Peyer's patch (tissue), 4 donors: ENCODE measurements around the gene PDK3. TPM values are rescaled to one million over a fixed set of nuclear protein-coding genes. Genes with fewer than 3 reads are reported as not detected.

ENCODE experiments used
- DNase-seq, 3 donors: peaks; one replicate each; pipeline ENCODE4 v3.0.0-alpha.2; 2017 to 2019
- H3K27ac ChIP-seq, 4 donors: fragments of 200-600 bp; sonication (generic); one replicate each; pipeline ENCODE4 v1.5.1; 2016 to 2019
- H3K27me3 ChIP-seq, 2 donors: fragments of 200-600 bp; sonication (generic); one replicate each; pipeline ENCODE4 v1.5.1; 2019
- H3K36me3 ChIP-seq, 3 donors: fragments of 200-600 bp; sonication (generic); one replicate each; pipeline ENCODE4 v1.5.1; 2016 to 2019
- H3K4me1 ChIP-seq, 4 donors: fragments of 200-600 bp; sonication (generic); one replicate each; pipeline ENCODE4 v1.5.1; 2016 to 2019
- H3K4me3 ChIP-seq, 4 donors: fragments of 200-600 bp; sonication (generic); 1 replicate in 3 of 4; 2 replicates in 1 of 4; pipeline ENCODE4 v1.5.1; 2016 to 2019; ENCODE audit warnings: mild to moderate bottlenecking in 1 of 4
- H3K9me3 ChIP-seq, 4 donors: fragments of 200-600 bp; sonication (generic); one replicate each; pipeline ENCODE4 v1.5.1; 2016 to 2019; ENCODE audit warnings: mild to moderate bottlenecking in 1 of 4
- POLR2A ChIP-seq, 2 donors: fragments of 450-650 bp; IDR thresholded peaks; one replicate each; pipeline ENCODE4 v1.5.1; 2017; ENCODE audit warnings: antibody characterized with exemption in 2 of 2, mild to moderate bottlenecking in 2 of 2, moderate library complexity in 2 of 2
- total RNA-seq, 4 donors: library from RNA; depleted of rRNA; stranded (reverse); fragments of >200 nt; gene quantifications; one replicate each; pipeline ENCODE4 v1.1.0, GENCODE V29; 2016
- TF ChIP-seq, protein P1 (sequence below), 6 experiments: fragments of 450-650 bp in 4 of 6; fragments of 200-600 bp in 2 of 6; sonication (generic) in 1 of 6; IDR thresholded peaks; one replicate each; pipeline ENCODE4 v1.5.1; 2017 to 2019; ENCODE audit warnings: antibody characterized with exemption in 6 of 6, mild to moderate bottlenecking in 3 of 6, moderate library complexity in 1 of 6

Gene PDK3
- total RNA-seq, 4 donors from 2014 or later: 26.4 to 56.0 (median 32.5) TPM

DNA sequence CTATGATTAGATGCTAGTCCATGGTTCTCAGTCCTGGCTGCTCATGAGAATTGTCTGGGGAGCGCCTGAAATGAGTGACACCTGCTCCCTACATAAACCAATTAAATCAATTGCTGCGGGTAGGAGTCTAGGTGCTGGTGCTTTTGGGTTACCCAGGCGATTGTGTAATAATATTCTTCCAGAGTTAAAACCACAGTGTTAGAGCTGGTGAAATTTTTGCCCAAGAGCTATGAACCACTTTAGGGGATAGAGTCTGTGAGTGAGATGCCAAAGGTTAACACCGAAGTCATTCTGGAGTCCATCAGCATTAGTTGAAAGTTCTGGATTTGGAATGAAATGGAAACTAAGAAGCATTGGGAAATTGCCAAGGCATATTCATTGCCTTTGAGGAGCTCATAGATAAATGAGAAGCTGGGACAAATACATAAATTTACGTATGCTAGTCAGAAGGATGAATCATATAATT lies 15.3 kb downstream of the PDK3 start:
- no peak for TF ChIP-seq POLR2A (IDR thresholded peaks at IDR 0.05)
- TF ChIP-seq, protein P1, sequence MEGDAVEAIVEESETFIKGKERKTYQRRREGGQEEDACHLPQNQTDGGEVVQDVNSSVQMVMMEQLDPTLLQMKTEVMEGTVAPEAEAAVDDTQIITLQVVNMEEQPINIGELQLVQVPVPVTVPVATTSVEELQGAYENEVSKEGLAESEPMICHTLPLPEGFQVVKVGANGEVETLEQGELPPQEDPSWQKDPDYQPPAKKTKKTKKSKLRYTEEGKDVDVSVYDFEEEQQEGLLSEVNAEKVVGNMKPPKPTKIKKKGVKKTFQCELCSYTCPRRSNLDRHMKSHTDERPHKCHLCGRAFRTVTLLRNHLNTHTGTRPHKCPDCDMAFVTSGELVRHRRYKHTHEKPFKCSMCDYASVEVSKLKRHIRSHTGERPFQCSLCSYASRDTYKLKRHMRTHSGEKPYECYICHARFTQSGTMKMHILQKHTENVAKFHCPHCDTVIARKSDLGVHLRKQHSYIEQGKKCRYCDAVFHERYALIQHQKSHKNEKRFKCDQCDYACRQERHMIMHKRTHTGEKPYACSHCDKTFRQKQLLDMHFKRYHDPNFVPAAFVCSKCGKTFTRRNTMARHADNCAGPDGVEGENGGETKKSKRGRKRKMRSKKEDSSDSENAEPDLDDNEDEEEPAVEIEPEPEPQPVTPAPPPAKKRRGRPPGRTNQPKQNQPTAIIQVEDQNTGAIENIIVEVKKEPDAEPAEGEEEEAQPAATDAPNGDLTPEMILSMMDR (IDR thresholded peaks at IDR 0.05): no peak
- no peaks in the 10 kb centered on the region for H3K9me3 ChIP-seq
- H3K36me3 ChIP-seq: no peaks in the 10 kb centered on the region
- peak overlapping the region in 2 of 4 donors; percentile 14 to 22 for H3K4me3 ChIP-seq
- no peaks in the 10 kb centered on the region for H3K27me3 ChIP-seq
- H3K27ac ChIP-seq: peak overlapping the region; percentile 75 to 91 (median 80)
- no peak for DNase-seq
- H3K4me1 ChIP-seq: peaks cover 0 to 5% (median 0%) of the 10 kb centered on the region in 4 donors

- Histone ChIP-seq H3K4me1 (no peaks in the 10 kb centered on the region), H3K9me3 (no peaks in the 10 kb centered on the region), H3K27me3 (no peaks in the 10 kb centered on the region), H3K4me3 (no peak overlapping the region), H3K36me3 (no peaks in the 10 kb centered on the region), H3K27ac (no peak overlapping the region)
- TF ChIP-seq POLR2A (IDR thresholded peaks at IDR 0.05): no peak
- TF ChIP-seq, protein P1 (IDR thresholded peaks at IDR 0.05): no peak
- DNase-seq: no peak
These were observed 17.8 kb downstream of the PDK3 start for GRCh38 chrX:24482823-24483415.

- H3K4me1 ChIP-seq: no peaks in the 10 kb centered on the region
- H3K27ac ChIP-seq: no peak overlapping the region
- H3K36me3 ChIP-seq: no peaks in the 10 kb centered on the region
- H3K4me3 ChIP-seq: no peak overlapping the region
- no peaks in the 10 kb centered on the region for H3K27me3 ChIP-seq
- no peak for TF ChIP-seq POLR2A (IDR thresholded peaks at IDR 0.05)
- TF ChIP-seq, protein P1 (IDR thresholded peaks at IDR 0.05): no peak
- H3K9me3 ChIP-seq: no peaks in the 10 kb centered on the region
- no peak for DNase-seq
These were observed 18.5 kb downstream of the PDK3 start for GRCh38 chrX:24483596-24483995.

- Histone ChIP-seq H3K27me3 (no peaks in the 10 kb centered on the region), H3K4me3 (no peak overlapping the region), H3K27ac (no peak overlapping the region), H3K4me1 (no peaks in the 10 kb centered on the region), H3K9me3 (no peaks in the 10 kb centered on the region), H3K36me3 (no peaks in the 10 kb centered on the region)
- no peak for DNase-seq
- TF ChIP-seq, protein P1 (IDR thresholded peaks at IDR 0.05): no peak
- TF ChIP-seq POLR2A (IDR thresholded peaks at IDR 0.05): no peak
These were observed 20.2 kb downstream of the PDK3 start for GRCh38 chrX:24485323-24485722.

DNA sequence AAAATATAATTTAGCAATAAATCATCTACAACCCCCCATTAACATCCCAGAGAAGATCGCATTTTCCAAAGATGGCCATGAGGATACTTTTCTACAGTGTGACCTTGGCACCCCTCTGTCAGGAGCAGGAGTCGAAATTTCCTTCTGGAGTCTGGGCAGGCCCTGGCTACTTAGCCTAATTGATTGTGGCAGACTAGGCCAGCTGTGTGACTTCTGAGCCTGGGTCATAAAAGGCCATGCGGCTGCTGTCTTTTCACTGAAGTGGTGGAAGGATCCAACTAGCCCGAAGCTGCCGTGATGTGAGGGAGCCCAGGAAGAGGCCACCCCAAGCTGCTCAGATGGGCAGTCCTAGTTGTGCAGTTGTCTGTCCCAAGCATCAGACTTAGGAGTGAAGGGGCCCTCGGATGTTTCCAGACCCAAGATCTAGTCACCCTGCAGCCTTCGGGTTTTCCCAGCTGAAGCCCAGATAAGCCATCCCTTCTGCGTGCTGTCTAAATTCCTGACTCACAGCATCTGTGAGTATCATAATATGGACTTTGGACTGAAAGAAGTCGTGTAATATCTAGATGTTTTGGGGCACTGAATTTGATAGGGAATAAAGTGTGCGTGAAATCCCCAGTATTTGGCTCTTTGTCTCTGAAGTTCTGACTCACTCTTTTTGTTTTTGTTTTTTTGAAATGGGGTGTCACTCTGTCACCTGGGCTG lies 21.0 kb downstream of the PDK3 start:
- H3K27ac ChIP-seq: no peak overlapping the region
- H3K27me3 ChIP-seq: no peaks in the 10 kb centered on the region
- no peaks in the 10 kb centered on the region for H3K4me1 ChIP-seq
- H3K4me3 ChIP-seq: no peak overlapping the region
- no peaks in the 10 kb centered on the region for H3K36me3 ChIP-seq
- TF ChIP-seq, protein P1 (IDR thresholded peaks at IDR 0.05): no peak
- TF ChIP-seq POLR2A (IDR thresholded peaks at IDR 0.05): no peak
- DNase-seq: no peak
- H3K9me3 ChIP-seq: no peaks in the 10 kb centered on the region
